Measurements from ENCODE around the gene ARHGAP4.

The ARHGAP4 gene

GRCh38 chrX:153878345-153878744 lies 47.7 kb downstream of the ARHGAP4 start:
- no peak for DNase-seq

- no peak for DNase-seq
Observed at GRCh38 chrX:153877571-153878261, 48.3 kb downstream of the ARHGAP4 start.

DNA sequence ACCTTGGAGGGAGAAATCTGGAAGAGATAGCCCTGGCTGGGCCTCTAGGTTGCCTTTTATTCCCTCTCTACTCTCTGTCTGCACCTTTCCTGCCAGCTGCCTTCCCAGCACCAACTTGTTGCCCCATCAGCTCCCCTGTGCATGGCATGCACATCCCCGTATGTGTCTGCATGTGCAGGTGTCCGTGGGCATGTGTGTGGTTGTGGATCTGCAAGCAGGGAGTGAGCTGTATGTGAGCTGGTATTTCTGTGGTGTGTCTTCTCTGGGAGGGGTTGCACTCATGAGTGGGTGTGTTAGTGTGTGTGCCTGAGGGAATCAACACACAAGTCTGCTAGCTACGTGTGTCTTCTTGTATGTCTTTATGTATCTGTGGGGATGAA lies 50.0 kb downstream of the ARHGAP4 start:
- DNase-seq, result no peak

DNA sequence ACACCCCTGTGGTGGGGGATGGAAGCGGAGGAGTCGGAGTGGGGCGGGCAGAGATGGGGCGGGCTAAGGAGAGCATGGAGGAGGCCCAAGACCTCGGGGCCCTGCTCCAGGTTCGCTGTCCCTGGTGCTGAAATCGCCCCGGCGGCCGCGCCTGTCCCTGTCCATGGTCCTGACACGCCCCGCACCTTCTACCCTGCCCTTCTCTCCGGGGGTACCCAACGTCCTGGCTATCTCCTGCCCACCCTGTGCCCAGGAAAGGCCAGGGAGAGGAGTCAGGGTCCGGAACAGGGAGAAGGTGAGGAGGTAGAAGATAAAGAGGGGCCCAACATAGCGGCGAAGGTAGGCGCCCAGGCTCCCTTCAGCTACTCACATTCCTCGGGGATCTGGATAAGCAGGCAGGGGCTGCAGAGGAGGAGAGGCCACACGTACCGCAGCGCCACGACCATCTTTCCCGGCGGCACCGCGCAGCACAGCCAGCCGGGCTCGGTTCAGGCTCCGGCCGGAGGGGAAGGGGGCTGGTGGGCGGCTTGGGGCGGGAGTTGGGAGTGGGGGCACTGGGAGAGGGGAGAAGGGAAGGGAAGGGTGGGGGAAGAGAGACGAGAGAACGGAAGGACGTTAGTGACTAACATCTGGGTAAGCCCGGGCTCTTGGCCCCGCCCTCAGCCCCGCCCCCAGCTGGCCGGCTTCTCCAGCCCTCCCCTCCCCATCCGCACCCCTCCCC lies 50.5 kb downstream of the ARHGAP4 start:
- no peak for DNase-seq

GRCh38 chrX:153874366-153875125 lies 51.5 kb downstream of the ARHGAP4 start:
- DNase-seq, result no peak

GRCh38 chrX:153874085-153874365 lies 52.0 kb downstream of the ARHGAP4 start:
- no peak for DNase-seq

GRCh38 chrX:153873282-153874084 lies 52.6 kb downstream of the ARHGAP4 start:
- DNase-seq, result no peak

GRCh38 chrX:153871946-153872878 lies 53.9 kb downstream of the ARHGAP4 start:
- no peak for DNase-seq

- DNase-seq, result no peak
Observed at GRCh38 chrX:153871451-153871850, 54.6 kb downstream of the ARHGAP4 start.

DNA sequence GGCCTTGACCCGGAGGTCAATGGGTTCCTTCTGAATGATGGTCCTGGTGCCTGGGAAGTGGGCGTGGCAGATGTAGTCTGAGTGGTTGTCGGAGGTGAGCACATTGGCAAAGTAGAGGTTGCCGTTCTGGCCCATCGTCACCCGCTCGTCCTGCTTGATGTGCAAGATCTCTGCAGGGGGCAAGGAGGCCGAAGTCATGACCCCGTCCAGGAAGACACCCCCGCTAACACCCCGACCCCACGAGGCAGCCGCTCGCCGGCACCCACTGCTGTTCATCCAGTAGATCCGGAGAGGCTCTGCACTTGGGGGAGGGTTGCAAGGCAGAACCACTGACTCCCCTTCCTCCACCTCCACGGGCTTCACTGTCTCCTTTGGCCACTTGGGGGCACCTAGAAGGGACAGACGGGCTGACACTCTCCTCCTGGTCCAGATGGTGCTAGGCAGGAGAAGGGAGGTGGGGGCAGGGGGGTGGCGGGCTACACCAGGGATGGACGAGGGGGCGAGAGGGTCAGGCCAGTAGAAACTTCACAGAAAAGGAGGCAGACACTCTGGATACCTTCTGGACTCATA lies 55.2 kb downstream of the ARHGAP4 start:
- no peak for DNase-seq

- no peak for DNase-seq
Observed at GRCh38 chrX:153870288-153870690, 55.8 kb downstream of the ARHGAP4 start.

DNA sequence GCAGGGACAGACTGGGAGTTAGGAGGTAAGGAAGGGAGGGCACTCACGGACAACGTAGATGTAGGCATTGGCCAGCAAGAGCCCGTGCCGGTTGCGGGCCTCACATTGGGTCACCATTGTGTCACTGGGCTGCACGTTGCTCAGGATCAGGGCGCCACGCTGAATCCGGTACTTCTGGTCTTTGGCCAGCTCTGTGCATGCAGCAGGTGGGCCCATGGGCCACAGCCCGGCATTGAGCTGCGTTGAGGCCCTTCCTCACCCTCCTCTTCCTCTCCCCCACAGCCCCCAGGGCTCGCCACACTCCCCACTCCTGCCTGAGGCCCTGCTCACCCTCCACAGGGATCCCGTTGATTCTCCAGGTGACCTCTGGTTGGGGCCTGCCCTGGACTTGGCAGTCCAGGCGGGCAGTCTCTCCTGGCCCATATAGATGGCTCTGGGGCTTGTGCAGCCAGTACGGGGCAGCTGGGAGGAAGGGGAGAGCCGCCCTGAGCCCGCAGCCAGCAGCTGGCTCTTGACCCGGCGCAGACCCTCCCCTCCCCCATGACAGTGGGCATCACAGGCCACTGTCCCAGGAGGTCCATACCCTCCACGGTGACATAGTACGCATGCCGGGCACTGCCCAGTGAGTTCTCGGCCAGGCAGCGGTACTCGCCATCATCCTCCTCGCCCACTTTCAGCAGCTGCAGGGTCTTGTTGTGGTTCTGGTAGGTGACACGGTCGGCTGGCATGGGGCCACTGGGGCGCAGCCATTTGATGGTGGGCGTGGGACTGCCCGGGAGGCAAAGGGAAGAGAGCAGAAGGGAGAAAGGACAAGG lies 56.4 kb downstream of the ARHGAP4 start:
- DNase-seq, result no peak

DNA sequence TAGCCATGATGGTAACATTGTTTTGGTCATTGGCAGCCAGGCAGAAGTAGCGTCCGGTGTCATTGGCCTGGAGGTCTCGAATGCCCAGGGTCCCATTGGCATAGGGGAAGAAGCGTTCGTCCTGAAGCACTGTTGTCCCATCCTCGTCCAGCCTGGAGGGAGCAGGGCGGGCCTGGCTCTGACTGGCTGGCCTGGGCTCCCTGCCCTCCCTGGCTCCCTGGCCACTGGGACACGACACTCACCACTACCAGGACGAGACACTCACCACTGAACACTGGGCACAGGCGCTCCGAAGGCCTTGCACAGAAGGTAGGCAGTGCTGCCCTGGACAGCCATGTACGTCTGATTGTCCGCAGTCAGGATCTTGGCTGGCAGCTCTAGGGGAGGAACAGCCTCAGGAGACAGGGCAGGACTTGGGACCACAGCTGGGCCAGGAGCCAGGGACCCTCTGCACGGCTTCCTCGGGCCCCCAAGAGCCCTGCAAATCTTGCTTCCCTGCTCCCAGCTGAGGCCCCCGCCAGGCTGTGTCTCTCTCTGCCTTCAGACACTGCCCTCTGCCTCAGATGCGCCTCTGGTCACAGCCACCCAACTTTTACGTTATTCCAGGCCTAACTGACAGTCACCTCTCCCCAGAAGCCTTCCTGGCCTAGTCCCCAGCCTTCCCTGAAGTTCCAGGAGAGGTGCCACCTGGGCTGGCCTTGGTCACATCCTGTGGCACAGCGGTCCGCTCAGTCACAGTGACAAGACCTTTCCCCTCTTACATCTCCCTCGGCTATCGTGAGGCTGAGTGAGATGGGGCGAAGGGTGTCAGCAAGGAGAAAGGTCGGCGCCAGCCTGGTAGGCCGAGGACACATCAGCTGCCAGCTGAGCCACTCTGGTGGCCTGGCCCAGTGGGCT lies 57.2 kb downstream of the ARHGAP4 start:
- no peak for DNase-seq

GRCh38 chrX:153867671-153868070 lies 58.4 kb downstream of the ARHGAP4 start:
- no peak for DNase-seq

- DNase-seq, result no peak
Observed at GRCh38 chrX:153867139-153867538, 58.9 kb downstream of the ARHGAP4 start.

GRCh38 chrX:153866302-153867019 lies 59.6 kb downstream of the ARHGAP4 start:
- DNase-seq, result no peak

DNA sequence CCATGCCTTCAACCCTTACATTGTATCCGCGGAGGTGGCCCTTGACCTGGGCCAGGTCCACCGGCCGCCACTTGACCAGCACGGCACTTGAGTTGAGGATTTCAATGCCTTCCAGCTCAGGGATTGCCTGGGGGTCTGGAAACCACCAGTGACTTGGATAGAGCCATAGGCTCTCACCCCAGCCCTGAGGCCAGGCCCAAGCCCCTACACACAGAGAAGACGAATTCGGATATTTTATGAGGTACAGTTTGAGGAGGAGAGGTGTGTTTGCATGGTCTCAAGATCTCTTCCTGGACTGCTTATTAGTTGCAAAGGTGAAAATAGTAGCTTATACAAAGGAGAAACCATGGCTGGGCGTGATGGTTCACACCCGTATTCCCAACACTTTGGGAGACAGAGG lies 60.4 kb downstream of the ARHGAP4 start:
- DNase-seq, result no peak

- no peak for DNase-seq
Observed at GRCh38 chrX:153865321-153865580, 60.8 kb downstream of the ARHGAP4 start.

- no peak for DNase-seq
Observed at GRCh38 chrX:153864561-153865320, 61.3 kb downstream of the ARHGAP4 start.

Data from DMS79 (cell line).